Inferior parietal cortex (tissue), 1 donor: Measurements from ENCODE around the gene CYB561D1.

Experiments
- DNase-seq: peaks from one replicate; pipeline ENCODE4 v3.0.0-alpha.2; 2016; ENCODE audit errors: extremely low spot score

The CYB561D1 gene

GRCh38 chr1:109548321-109549267 is 54.7 kb downstream of the CYB561D1 start, which contains the start of gene GNAI3:
TSS of gene GNAI3 (plus strand) at chr1:109548615. CDS start at chr1:109548721, 106 bp downstream.
- DNase-seq = peak; percentile 99
